SK-N-DZ (cell line): Measurements from ENCODE around the gene ANKRD31. TPM values are rescaled to one million over a fixed set of nuclear protein-coding genes. Genes with fewer than 3 reads are reported as not detected.
"Not testable (repeated sequence)": the region's sequence is repeated elsewhere in the genome, so short reads cannot be mapped to it uniquely, and the experiment has no call there.

ENCODE experiments used
- DNase-seq: peaks from one replicate; pipeline ENCODE4 v3.0.0-alpha.2; 2015; ENCODE audit warnings: low spot score
- polyA plus RNA-seq, 2 experiments: library from polyadenylated mRNA; depleted of rRNA; stranded (reverse); fragments of >200 nt; gene quantifications; 2 replicates each; pipeline ENCODE4 v1.2.3, GENCODE V29; 2014

The ANKRD31 gene, protein sequence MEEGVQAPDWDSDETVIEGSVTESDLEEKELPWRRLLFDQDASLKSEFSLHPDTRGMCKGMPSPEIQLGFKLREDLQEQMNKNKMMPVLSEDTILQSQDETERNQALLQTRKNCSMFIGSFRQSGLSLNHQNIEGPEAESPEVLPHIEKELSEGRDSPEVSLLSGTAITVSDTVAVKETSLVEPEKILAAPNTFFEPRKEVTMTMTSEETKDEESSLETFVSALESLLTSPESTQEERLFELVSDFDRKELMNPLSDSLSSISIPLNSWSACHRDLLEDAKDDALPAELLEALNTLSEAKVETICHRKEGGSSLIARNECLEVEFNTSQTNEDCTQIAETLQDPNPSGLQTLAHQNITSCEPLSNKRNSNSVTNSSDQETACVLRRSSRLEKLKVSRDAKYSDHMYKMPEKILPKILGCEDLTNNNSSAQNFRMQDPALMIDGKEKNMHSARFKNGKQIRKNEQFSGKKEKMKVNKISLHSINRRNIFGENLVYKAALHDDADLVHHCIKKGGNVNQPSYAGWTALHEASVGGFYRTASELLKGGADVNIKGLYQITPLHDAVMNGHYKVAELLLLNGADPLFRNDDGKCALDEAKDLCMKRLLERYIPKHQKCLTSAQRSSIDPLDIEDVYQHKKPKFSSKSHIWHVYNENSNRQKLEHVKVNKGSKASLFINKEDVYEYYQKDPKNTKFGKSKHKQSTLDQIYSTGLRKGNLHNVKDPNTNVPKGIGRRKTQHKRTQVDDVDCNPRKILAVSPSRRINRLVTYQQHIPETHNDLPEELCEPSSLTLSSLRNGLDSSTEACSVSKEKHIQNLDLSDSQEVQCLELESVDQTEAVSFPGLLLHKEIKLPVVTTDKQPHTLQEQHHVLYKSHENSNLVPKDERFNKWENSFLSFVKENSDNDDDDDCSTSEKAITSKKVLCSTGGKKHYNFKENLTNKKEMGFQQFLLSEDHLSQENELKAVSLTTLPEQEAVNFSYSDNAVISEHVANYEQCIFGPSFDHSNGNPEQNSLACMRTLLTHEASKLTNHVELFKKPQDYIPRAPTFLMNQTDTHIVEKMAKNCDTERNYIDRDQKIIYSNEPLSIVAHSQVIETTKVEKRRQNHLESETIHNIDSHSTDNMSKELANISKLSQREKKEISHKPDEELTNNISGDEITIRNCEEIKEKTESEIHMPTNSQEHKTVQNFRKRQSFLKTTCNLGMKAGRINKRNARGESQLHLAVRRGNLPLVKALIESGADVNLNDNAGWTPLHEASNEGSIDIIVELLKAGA (N-terminal part only)
- 0.32 and 0.54 TPM in 2 replicates for polyA plus RNA-seq (2014; cell fraction: cytosol; rRNA removed)
- polyA plus RNA-seq (2014; cell fraction: nucleus; rRNA removed) = 0.32 and 0.44 TPM in 2 replicates

DNA sequence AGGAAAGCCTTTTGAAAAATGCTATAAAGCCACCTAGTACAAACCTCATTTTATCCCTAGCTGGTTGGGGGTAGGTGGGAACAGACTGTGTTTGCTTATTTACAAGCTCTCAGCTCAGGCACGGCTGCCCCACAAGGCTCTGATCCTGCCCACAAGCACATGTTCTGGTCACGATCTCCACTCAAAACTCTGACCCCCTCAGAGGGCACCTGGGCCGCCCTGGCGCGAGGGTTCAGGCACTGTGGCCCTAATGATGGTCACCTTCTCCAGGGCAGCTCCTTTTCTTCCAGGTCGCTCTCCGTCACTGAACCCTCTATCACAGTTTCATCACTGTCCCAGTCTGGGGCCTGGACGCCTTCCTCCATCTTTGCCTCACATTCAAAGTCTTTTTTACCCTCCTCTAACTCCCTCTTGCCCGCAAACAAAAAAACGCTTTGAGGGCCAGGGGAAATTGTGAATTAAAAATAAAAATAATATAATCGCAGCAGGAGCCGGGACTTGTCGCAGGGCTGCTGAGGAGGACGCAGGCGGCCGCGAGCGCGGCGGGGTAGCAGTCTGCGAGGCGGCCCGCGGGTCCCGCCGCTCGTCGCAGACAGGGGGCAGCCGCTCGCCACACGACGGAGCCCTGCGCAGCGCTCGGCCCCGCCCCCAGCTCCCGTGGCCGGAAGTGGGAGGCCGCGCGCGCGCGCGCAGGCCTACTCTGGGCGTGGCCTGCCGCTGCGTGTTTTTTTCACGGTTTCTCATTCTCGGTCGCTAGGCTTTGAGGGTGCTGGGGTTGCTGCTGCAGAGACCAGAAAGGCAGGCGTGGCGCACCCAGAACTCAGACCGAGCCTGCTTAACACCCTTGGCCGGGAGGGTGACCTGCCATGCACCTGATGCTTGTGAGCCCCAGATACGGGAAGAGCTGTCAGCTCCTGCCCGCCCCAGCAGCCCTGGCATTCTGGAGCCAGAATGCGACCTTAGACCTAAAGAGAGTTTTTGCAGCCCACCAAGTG is at the start of gene ANKRD31:
TSS of gene ANKRD31 (minus strand) at position 557 of the 995 bp plus-strand sequence. CDS start at position 365, 192 bp downstream.
- DNase-seq = peak; percentile 79

DNA sequence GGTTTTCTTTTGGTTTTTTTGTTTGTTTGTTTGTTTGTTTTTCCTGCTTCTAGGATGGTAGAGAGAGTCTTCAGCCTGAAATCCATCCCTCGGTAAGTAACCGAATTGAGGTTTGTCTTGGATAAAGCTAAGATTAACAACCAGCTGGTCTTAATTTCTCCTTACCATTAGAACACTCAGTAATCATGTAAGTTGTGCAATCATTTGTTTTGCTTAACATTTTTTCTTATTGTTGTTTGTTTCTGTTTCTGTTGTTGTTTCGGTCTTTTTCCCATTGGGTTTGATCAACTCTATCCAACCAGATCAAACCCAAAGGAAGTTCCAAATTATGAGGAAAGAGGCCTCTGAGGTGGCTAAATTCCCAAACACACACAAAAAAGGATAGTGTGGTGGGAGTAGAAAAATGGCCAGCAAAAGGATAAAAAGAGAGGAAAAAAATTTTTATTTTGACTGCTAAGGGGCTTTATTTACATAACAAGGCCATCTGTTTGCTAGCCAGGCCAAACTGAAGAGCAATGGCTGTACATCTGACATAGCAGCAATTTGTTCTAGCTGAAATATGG is 49.6 kb upstream of the ANKRD31 start:
- DNase-seq = no peak

DNA sequence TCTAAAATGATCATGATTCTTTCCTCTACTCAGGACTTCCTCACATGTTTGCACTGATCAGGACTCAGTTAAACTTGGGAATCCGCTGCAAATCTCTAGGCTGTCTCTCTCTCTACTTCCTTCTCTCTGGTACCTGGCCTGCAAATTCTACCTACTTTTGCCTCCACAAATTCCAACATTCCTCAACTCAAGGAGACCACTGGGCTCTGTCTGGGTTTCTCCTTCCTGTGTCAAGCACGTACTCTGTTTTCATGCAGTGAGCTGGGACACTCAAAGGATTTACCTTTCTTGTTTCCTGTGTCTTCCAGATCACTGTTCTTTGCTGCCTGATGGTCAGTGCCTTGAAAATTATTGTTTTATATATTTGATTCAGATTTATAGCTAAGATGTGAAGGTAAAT is 45.9 kb upstream of the ANKRD31 start:
- no peak for DNase-seq

DNA sequence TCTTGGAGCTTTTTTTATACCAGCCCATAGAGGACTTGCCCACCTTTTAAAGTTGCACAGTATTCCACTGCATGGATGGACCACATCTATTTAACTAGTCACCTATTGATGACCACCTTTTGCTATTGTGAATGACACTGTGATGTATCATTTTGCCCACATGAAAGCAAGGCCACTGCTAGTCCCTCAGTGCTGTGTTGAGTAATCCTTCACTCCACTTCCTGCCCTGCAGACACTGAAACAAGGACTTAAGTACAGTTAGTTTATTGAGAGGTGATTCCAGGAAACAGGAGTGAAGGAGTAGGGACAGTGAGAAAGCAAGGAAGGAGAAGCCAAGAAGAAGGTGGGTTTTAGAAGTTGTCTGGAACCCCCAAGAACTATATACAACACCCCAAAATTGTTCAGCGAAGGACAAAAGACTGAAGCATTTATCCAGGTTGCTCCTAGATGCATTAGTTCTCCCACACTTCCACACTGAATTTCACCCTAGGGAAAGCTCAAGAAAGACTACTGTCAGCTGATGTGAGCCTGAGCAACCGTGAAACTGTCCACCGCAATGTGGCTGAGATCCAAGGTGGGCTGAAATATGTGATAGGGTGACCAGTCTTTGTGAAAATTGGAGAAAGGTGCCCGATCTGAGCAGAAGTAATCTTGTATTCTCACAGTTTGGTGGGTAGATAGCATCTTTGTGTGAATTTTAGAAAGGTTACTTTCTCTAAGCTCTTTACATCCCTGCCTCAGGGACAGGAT is 45.2 kb upstream of the ANKRD31 start:
- no peak for DNase-seq

DNA sequence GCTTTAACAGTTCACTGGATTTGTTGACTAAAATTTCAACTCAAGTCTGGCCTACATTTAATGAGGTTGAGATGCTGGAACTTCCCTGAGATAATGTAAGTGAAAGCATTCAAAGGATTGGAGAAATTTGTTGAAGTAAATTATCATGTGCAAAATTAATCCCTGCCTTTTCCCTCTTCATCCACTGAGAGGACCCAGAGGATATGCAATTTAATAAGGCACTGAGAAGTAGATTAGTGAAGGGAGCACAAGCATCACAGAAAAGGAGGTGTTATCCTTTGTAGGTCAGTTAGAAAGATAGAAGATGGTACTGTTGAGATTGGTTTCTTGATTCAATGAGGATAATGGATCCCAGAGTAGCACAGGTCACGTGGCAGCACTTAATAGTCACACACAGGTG is 42.6 kb upstream of the ANKRD31 start:
- DNase-seq = no peak

DNA sequence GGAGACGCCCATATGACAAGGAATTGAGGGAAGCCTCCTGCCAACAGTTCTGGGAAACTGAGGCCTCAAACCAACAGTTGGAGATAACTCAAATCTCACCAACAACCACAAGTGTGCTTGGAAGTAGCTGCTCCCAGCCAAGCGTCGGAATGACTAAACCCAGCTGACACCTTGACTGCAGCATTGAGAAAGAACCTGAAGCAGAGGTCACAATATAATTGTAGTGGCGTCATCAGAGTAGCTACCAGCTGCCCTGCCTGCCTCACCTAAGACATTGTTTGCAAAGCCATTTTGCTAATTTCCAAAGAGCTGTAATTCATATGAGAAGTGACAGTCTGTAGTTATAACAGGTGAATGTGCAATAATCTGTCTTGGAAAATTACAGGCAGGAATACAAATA is 40.8 kb upstream of the ANKRD31 start:
- no peak for DNase-seq

DNA sequence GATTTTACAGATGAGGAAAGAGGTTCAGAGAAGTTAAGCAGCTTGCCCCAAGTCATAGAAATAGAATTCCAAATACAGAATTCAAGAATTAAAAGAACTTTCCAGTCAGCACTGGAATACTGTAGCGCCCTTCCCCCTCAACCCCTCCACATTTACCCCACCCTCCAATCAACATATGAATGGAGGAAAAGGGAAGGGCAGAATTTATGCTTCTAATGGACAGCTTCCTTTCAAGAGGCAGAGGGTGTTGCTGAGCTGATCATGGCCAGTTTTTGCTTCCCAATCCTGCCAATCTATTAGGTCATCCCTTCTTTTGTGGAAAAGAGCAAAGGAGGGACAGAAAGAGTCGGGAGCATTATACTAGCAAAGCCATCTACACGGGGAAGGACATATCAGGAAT is 39.1 kb upstream of the ANKRD31 start:
- DNase-seq = no peak

DNA sequence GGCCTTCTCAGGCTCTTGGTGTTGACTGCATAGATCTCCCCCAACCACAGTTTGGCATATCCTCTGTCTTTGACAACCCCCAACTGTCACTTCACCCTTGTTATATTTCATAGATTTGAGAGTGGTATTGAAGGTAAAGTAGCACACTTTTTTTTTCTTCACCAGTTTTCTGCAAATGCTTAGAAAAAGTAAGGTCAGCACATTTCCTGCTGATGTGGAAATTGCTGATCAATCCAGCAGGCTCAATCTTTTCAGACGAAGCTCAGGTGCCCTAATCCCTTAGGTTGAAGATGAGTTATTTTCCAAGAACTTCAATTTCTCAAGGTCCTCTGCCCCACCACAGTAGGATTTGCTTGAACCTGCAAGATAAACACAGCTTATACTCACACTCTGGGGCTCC is 38.5 kb upstream of the ANKRD31 start:
- DNase-seq = no peak

DNA sequence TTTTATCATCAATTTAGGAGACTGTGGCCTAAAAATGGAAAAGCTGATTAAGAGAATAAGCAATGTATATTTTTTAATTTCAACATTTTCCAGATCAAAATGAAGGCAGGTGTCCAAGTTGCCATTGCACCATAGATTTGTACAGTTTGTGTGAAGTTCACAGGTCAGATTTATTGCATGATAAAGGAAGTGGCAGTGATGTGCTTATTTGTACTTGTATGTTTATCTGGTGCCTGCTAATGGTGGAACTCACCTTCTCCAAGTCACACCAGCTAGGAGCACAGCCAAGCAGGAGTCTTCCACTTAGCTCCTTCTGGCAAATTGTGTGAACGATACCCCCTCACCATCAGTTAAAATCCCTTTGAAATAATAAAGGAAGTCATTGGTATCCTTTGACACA is 37.8 kb upstream of the ANKRD31 start:
- no peak for DNase-seq

DNA sequence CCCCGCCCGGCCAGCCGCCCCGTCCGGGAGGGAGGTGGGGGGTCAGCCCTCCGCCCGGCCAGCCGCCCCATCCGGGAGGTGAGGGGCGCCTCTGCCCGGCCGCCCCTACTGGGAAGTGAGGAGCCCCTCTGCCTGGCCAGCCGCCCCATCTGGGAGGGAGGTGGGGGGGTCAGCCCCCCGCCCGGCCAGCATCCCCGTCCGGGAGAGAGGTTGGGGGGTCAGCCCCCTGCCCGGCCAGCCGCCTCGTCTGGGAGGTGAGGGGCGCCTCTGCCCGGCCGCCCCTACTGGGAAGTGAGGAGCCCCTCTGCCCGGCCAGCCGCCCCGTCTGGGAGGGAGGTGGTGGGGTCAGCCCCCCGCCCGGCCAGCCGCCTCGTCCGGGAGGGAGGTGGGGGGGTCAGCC is 33.9 kb upstream of the ANKRD31 start:
- DNase-seq = not testable (repeated sequence)

DNA sequence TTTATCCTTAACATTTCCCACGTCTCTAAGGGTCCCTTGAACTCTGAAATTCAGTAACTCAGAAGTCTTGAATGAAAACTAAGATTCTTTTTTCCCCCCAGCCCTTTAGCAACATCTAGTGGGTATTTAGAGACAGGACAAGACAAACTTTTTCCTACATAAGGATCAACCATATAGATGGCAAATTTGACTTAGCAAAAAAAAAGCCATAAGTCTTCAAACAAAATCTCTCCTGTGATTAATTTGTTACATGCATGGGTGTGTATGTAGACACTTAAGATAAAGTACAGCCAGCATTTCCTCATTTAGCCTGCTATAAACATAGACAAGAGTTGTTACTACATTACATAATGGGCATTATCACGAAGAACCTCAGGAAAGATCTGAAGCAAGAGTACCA is 29.1 kb upstream of the ANKRD31 start:
- DNase-seq = peak; percentile 19

DNA sequence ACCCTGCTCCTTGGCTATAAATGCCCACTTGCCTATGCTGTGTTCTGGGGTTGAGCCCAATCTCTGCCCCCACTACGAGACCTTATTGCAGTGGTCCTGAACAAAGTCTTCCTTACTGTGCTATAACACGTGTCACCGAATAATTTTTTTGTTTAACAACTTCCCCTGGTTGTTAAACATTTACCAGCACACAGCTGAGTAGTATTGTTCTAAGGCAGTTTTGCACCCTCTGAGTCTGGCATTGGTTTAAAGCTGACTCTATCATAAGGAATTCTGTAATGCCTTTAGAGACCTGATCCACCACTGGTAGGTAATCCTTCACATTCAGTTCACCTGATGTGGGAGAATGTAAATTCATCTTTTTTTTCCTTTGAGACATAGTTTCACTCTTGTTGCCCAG is 25.6 kb upstream of the ANKRD31 start:
- no peak for DNase-seq

DNA sequence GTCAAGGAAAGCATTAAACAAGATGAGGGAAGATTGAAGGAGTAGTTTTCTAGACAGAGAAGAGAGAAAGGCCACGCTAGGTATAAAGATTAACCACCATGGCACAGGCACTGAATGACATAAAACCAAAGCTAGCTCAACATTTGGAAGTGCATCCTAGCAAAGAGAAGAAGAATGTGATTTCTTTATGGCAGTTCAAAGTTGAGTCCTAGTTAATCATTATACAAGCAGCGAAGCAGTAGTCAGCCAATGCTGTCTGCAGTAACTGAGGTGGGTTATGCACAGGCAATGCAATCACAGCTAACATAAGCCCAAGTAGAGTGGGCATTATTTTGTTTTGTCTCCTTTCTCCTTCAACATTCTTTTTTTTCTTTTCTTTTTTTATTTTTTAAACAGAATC is 24.0 kb upstream of the ANKRD31 start:
- no peak for DNase-seq

DNA sequence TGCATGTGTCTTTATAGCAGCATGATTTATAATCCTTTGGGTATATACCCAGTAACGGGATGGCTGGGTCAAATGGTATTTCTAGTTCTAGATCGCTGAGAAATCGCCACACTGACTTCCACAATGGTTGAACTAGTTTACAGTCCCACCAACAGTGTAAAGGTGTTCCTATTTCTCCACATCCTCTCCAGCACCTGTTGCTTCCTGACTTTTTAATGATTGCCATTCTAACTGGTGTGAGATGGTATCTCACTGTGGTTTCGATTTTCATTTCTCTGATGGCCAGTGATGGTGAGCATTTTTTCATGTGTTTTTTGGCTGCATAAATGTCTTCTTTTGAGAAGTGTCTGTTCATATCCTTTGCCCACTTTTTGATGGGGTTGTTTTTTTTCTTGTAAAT is 13.8 kb upstream of the ANKRD31 start:
- DNase-seq = not testable (repeated sequence)

DNA sequence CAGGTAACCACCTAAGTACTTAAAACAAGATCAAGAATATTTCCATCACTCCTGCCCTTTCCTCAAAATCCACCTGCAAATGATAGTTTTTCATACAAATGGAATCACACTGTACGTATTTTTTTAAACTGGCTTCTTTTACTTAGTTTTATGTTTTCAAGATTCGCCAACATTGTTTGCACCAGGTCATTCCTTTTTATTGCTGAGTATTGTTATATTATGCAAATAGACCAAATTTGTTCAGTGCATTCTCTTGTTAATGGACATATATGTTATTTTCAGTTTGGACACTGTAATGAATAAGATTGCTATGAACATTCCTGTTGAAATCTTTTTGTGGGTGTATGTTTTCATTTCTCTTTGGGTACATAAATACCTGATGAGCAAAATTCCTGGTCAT is 8.3 kb upstream of the ANKRD31 start:
- DNase-seq = no peak

DNA sequence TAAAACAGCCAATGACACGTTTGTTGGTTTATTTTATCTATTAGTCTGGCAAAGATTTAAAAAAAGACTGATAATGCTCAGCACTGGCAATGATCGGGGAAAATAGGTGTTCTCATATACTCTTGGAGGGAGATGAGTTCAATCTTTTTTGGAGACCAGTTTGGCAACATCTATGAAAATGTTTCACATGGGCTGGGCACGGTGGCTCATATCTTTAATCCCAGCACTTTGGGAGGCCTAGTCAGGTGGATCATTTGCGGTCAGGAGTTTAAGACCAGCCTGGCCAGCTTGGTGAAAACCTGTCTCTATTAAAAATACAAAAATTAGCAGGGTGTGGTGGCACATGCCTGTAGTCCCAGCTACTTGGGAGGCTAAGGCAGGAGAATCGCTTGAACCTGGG is 6.8 kb upstream of the ANKRD31 start:
- no peak for DNase-seq

DNA sequence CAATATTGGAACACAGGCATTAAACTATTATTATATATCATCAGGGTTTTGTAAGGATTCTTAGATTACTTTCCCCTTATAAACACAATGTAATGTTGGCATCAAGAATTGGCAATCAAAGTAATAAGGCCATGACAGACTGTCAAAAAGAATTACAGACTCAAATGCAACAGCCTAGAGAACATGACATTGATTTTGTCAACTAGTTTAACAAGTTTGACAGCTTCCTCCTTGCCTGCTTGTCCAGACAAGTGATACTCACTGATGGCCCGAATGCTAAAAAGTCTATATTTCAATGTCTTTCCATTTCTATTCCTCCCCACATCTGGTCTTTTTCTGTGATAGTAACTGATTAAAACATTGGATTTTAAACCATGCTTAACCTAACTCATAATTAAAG is 6.4 kb upstream of the ANKRD31 start:
- no peak for DNase-seq

DNA sequence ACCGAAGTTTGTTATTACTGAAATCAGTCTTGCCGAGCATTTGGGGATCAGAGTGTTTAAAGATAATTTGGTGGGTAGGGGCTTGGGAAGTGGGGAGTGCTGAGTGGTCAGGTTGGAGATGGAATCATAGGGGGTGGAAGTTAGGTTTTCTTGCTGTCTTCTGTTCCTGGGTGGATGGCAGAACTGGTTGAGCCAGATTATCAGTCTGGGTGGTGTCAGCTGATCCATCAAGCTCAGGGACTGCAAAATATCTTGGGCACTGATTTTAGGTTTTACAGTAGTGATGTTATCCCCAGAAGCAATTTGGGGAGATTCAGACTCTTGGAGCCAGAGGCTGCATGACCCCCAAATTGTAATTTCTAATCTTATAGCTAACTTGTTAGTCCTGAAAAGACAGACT is 5.4 kb upstream of the ANKRD31 start:
- DNase-seq = no peak

DNA sequence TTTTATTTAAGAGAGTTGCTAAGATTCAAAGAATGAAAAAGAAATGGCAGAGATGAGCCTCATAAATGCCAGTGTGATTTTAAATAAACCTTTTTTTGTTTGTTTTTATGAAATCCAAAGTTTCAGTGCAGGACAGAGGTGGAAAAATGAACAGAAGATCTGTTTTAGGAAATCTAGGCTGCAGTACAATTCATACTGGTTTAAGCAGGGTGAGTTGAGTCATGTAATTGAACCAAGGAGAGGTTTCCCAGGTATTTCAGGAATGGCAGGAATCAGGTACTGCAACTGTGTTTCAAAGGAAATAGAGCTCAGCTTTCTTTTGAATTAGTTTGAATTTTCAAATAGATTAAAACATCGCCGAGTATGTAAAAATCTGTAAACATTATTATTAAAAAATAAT is 3.0 kb upstream of the ANKRD31 start:
- DNase-seq = no peak
